RWPE1 (cell line): ENCODE measurements around the gene SSTR1.
A peak's percentile ranks its signal among the peaks of the same experiment; 100 is the strongest.

Experiments
- CTCF ChIA-PET: fragments of 350-600 bp; sonication (Branson Sonifier 250); formaldehyde crosslinking; extraction: SDS; loops from one replicate; lab custom pipeline; 2021; lab: Yijun Ruan, JAX
- POLR2A ChIA-PET: fragments of 400-600 bp; formaldehyde crosslinking; extraction: SDS; loops from one replicate; lab custom pipeline; 2020; ENCODE audit warnings: antibody characterized with exemption; ENCODE audit not compliant: low non-redundant PET; lab: Yijun Ruan, JAX
- DNase-seq: peaks from one replicate; pipeline ENCODE4 v3.0.0; 2012; ENCODE audit warnings: low spot score
- H3K27ac ChIP-seq: fragments of 450-650 bp; 2 replicates; pipeline ENCODE4 v1.5.1; 2017
- CTCF ChIP-seq: fragments of 450-650 bp; conservative IDR thresholded peaks from 2 replicates; pipeline ENCODE4 v1.5.1; 2017; ENCODE audit warnings: low read depth, mild to moderate bottlenecking

The SSTR1 gene

GRCh38 chr14:38207736-38208617 lies at the start of gene SSTR1:
TSS of gene SSTR1 (plus strand) at chr14:38207904. CDS start at chr14:38209390, 1,486 bp downstream.
- no peak for TF ChIP-seq CTCF
- no peak for DNase-seq
- no peak within 1 kb of the TSS for H3K27ac ChIP-seq
- ChIA-PET POLR2A (no interaction called here), CTCF (no interaction called here)

GRCh38 chr14:38158468-38158867 lies 49.2 kb upstream of the SSTR1 start:
- POLR2A ChIA-PET: no interaction called here
- no peak for DNase-seq
- H3K27ac ChIP-seq: no peak overlapping the region
- no peak for TF ChIP-seq CTCF
- CTCF ChIA-PET: no interaction called here

GRCh38 chr14:38168416-38168815 lies 39.3 kb upstream of the SSTR1 start:
- no peak for TF ChIP-seq CTCF
- DNase-seq: no peak
- no peak overlapping the region for H3K27ac ChIP-seq
- CTCF ChIA-PET: no interaction called here
- POLR2A ChIA-PET: no interaction called here

GRCh38 chr14:38171197-38171596 lies 36.5 kb upstream of the SSTR1 start:
- CTCF ChIA-PET: interaction anchor here (0.5 to 0.6 kb wide), 2 partner anchors 45 to 342 kb away, joined by 3 to 4 read pairs; no protein-coding TSS in a partner anchor
- peak; percentile 6 for DNase-seq
- no peak for TF ChIP-seq CTCF
- no peak overlapping the region for H3K27ac ChIP-seq
- POLR2A ChIA-PET: no interaction called here

- H3K27ac ChIP-seq: no peak overlapping the region
- ChIA-PET CTCF (no interaction called here), POLR2A (no interaction called here)
- no peak for TF ChIP-seq CTCF
- DNase-seq: no peak
Observed at GRCh38 chr14:38174711-38175110, 33.0 kb upstream of the SSTR1 start.

- CTCF ChIA-PET: no interaction called here
- TF ChIP-seq CTCF: no peak
- DNase-seq: no peak
- POLR2A ChIA-PET: no interaction called here
- H3K27ac ChIP-seq: no peak overlapping the region
Observed at GRCh38 chr14:38175658-38176057, 32.0 kb upstream of the SSTR1 start.
